HEK293 (cell line): Measurements from ENCODE around the gene STRN4.
A peak's percentile ranks its signal among the peaks of the same experiment; 100 is the strongest.

Experiments
- CTCF ChIA-PET: fragments of 350-600 bp; formaldehyde crosslinking; extraction: SDS; loops from one replicate; lab custom pipeline; 2021; ENCODE audit warnings: antibody characterized with exemption; lab: Yijun Ruan, JAX
- POLR2A ChIA-PET: fragments of 300-600 bp; formaldehyde crosslinking; extraction: SDS; loops from one replicate; lab custom pipeline; 2020; ENCODE audit warnings: antibody characterized with exemption, inconsistent platforms; lab: Yijun Ruan, JAX
- H3K27ac ChIP-seq: fragments of 200-500 bp; sonication (Bioruptor generic); 2 replicates; pipeline ENCODE4 v1.5.1; 2014; ENCODE audit warnings: low read depth, low read length, control low read depth, inconsistent platforms; ENCODE audit errors: extremely low read depth
- H3K36me3 ChIP-seq, 2 experiments: fragments of 200-500 bp in 1 of 2; sonication (Bioruptor generic) in 1 of 2; 1 replicate in 1 of 2; 2 replicates in 1 of 2; pipeline ENCODE4 v1.5.1; 2014 to 2017; ENCODE audit warnings: inconsistent platforms in 2 of 2, low read length in 2 of 2; ENCODE audit not compliant: control insufficient read depth in 2 of 2, insufficient read depth in 1 of 2
- H3K4me1 ChIP-seq: fragments of 200-500 bp; sonication (Bioruptor generic); 2 replicates; pipeline ENCODE4 v1.5.1; 2014; ENCODE audit warnings: mild to moderate bottlenecking, low read length, inconsistent platforms; ENCODE audit not compliant: control insufficient read depth, insufficient read depth
- H3K4me3 ChIP-seq: 2 replicates; pipeline ENCODE4 v1.5.1; 2011; ENCODE audit warnings: low read depth, mild to moderate bottlenecking, control low read depth, low read length, moderate library complexity
- H3K9me3 ChIP-seq: fragments of 200-500 bp; sonication (Bioruptor generic); 2 replicates; pipeline ENCODE4 v1.5.1; 2014; ENCODE audit warnings: low read depth, low read length, inconsistent platforms; ENCODE audit not compliant: control insufficient read depth, insufficient read depth
- GFI1B ChIP-seq: fragments of 450-650 bp; formaldehyde crosslinking; IDR thresholded peaks from 2 replicates; pipeline ENCODE4 v1.5.1; 2016; ENCODE audit warnings: missing biosample characterization, missing genetic modification characterization
- GLI4 ChIP-seq: fragments of 450-650 bp; formaldehyde crosslinking; IDR thresholded peaks from 2 replicates; pipeline ENCODE4 v1.5.1; 2016; ENCODE audit warnings: missing biosample characterization, missing genetic modification characterization
- KLF8 ChIP-seq: fragments of 450-650 bp; formaldehyde crosslinking; IDR thresholded peaks from 2 replicates; pipeline ENCODE4 v1.5.1; 2016; ENCODE audit warnings: missing biosample characterization, missing genetic modification characterization
- MEIS1 ChIP-seq: sonication (generic); formaldehyde crosslinking; IDR thresholded peaks from 2 replicates; pipeline ENCODE4 v1.8.1; 2022; ENCODE audit warnings: missing genetic modification reagents, mild to moderate bottlenecking, borderline replicate concordance
- PRDM1 ChIP-seq: fragments of 450-650 bp; formaldehyde crosslinking; IDR thresholded peaks from 2 replicates; pipeline ENCODE4; 2016; ENCODE audit warnings: missing biosample characterization, missing genetic modification characterization
- TRIM28 ChIP-seq: IDR thresholded peaks from 2 replicates; pipeline ENCODE4 v1.6.1; 2011; ENCODE audit warnings: low read length, control low read depth, borderline replicate concordance
- ZBTB1 ChIP-seq: fragments of 450-650 bp; formaldehyde crosslinking; IDR thresholded peaks from 2 replicates; pipeline ENCODE4 v1.5.1; 2016; ENCODE audit warnings: missing biosample characterization, missing genetic modification characterization
- ZBTB20 ChIP-seq: fragments of 450-650 bp; formaldehyde crosslinking; IDR thresholded peaks from 2 replicates; pipeline ENCODE4 v1.5.1; 2016; ENCODE audit warnings: missing biosample characterization, missing genetic modification characterization
- ZBTB21 ChIP-seq: fragments of 450-650 bp; formaldehyde crosslinking; IDR thresholded peaks from 2 replicates; pipeline ENCODE4 v1.5.1; 2017; ENCODE audit warnings: missing biosample characterization, missing genetic modification characterization
- ZEB2 ChIP-seq: fragments of 450-650 bp; formaldehyde crosslinking; IDR thresholded peaks from 2 replicates; pipeline ENCODE4 v1.5.1; 2016; ENCODE audit warnings: missing biosample characterization, missing genetic modification characterization
- ZFHX2 ChIP-seq: fragments of 450-650 bp; formaldehyde crosslinking; conservative IDR thresholded peaks from 2 replicates; pipeline ENCODE4 v1.5.1; 2016; ENCODE audit warnings: missing biosample characterization, missing genetic modification characterization
- ZNF157 ChIP-seq: fragments of 450-650 bp; formaldehyde crosslinking; IDR thresholded peaks from 2 replicates; pipeline ENCODE4 v1.5.1; 2016; ENCODE audit warnings: missing biosample characterization, missing genetic modification characterization
- ZNF16 ChIP-seq: fragments of 450-650 bp; formaldehyde crosslinking; IDR thresholded peaks from 2 replicates; pipeline ENCODE4 v1.5.1; 2016; ENCODE audit warnings: low read depth, missing biosample characterization, missing genetic modification characterization
- ZNF169 ChIP-seq: fragments of 450-650 bp; formaldehyde crosslinking; IDR thresholded peaks from 2 replicates; pipeline ENCODE4 v1.5.1; 2016; ENCODE audit warnings: missing biosample characterization, missing genetic modification characterization
- ZNF221 ChIP-seq: fragments of 450-650 bp; formaldehyde crosslinking; IDR thresholded peaks from 2 replicates; pipeline ENCODE4 v1.5.1; 2017; ENCODE audit warnings: missing biosample characterization, missing genetic modification characterization, borderline replicate concordance
- ZNF311 ChIP-seq: fragments of 450-650 bp; formaldehyde crosslinking; IDR thresholded peaks from 2 replicates; pipeline ENCODE4 v1.5.1; 2017; ENCODE audit warnings: missing biosample characterization, missing genetic modification characterization, borderline replicate concordance
- ZNF514 ChIP-seq: fragments of 450-650 bp; formaldehyde crosslinking; IDR thresholded peaks from 2 replicates; pipeline ENCODE4 v1.5.1; 2016; ENCODE audit warnings: missing biosample characterization, missing genetic modification characterization
- ZNF596 ChIP-seq: fragments of 450-650 bp; IDR thresholded peaks from 2 replicates; pipeline ENCODE4 v1.5.0; 2018; ENCODE audit warnings: missing biosample characterization, mild to moderate bottlenecking, missing genetic modification characterization, moderate library complexity
- ZNF623 ChIP-seq: fragments of 450-650 bp; formaldehyde crosslinking; IDR thresholded peaks from 2 replicates; pipeline ENCODE4 v1.5.1; 2016; ENCODE audit warnings: missing biosample characterization, missing genetic modification characterization
- ZNF654 ChIP-seq: fragments of 450-650 bp; formaldehyde crosslinking; IDR thresholded peaks from 2 replicates; pipeline ENCODE4 v1.5.1; 2016; ENCODE audit warnings: low read depth, missing biosample characterization, missing genetic modification characterization
- ZNF707 ChIP-seq: fragments of 450-650 bp; formaldehyde crosslinking; IDR thresholded peaks from 2 replicates; pipeline ENCODE4 v1.5.1; 2016; ENCODE audit warnings: missing biosample characterization, missing genetic modification characterization
- TF ChIP-seq, protein P1 (sequence below): fragments of 450-650 bp; formaldehyde crosslinking; IDR thresholded peaks from 2 replicates; pipeline ENCODE4 v1.5.0; 2017; ENCODE audit warnings: missing biosample characterization, missing genetic modification characterization, borderline replicate concordance
- TF ChIP-seq, protein P2 (sequence below): fragments of 450-650 bp; formaldehyde crosslinking; IDR thresholded peaks from 2 replicates; pipeline ENCODE4 v1.5.1; 2017; ENCODE audit warnings: missing biosample characterization, missing genetic modification characterization
- TF ChIP-seq, protein P3 (sequence below): fragments of 450-650 bp; formaldehyde crosslinking; IDR thresholded peaks from 2 replicates; pipeline ENCODE4 v1.5.1; 2016; ENCODE audit warnings: missing biosample characterization, missing genetic modification characterization
- TF ChIP-seq, protein P4 (sequence below): fragments of 450-650 bp; formaldehyde crosslinking; IDR thresholded peaks from 2 replicates; pipeline ENCODE4 v1.5.1; 2016; ENCODE audit warnings: missing biosample characterization, missing genetic modification characterization
- TF ChIP-seq, protein P5 (sequence below): fragments of 450-650 bp; formaldehyde crosslinking; IDR thresholded peaks from 2 replicates; pipeline ENCODE4 v1.5.1; 2016; ENCODE audit warnings: missing biosample characterization, missing genetic modification characterization

The STRN4 gene

DNA sequence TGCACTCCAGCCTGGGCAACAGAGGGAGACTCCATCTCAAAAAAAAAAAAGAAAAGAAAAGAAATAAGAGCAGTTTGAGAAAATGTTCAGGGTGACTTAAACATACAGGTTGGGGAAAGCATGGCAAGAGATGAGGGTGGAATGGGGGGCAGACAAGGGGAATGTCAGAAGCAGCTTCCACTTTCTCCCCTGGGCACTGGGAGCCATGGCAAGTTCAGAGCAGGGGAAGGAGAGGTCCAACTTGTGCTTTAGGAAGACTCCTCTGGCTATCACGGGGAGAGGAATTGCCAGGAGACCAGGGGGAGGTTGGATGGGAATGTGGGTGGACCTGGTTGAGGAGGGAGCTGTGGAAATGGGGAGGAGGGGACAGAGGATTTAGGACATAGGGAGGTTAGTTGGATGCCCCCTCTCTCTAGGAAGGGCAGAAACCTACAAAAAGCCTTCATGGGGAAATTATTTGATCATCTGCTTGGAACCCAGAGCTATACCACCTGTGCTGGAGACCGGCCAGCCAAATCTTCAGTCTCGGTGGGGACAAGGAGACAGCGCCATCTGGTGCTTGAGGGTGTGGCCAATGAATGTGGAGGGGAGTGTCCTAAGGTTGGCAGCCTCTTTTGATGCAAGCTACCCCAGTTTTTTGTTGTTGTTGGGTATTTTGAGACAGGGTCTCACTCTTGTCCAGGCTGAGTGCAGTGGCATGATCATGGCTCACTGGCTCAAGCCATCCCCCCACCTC, 7.3 kb upstream of the STRN4 start:
- peaks cover 38 to 53% of the 10 kb centered on the region in 2 experiments; a peak in 2 of 3 replicates for H3K36me3 ChIP-seq
- POLR2A ChIA-PET = interaction anchor here (0.6 to 2.6 kb wide), 9 partner anchors 12 to 153 kb away, joined by 3 to 9 read pairs (median 4); partner anchors contain the start of genes AP2S1, DACT3 and SLC1A5
- CTCF ChIA-PET = interaction anchor here (0.5 to 3.1 kb wide), 50 partner anchors 9 to 1500 kb away, joined by 3 to 42 read pairs (median 4); partner anchors contain the start of genes AP2S1 and DACT3
- H3K9me3 ChIP-seq = no peaks in the 10 kb centered on the region
- no peak overlapping the region for H3K27ac ChIP-seq
- no peaks in the 10 kb centered on the region for H3K4me1 ChIP-seq
- H3K4me3 ChIP-seq = no peak overlapping the region
- TF ChIP-seq ZNF157 (tag by site-specific recombination) = no peak
- TF ChIP-seq KLF8 (tag by site-specific recombination) = no peak
- TF ChIP-seq GFI1B (tag by site-specific recombination) = no peak
- no peak for TF ChIP-seq GLI4 (tag by site-specific recombination)
- TF ChIP-seq, protein P1, sequence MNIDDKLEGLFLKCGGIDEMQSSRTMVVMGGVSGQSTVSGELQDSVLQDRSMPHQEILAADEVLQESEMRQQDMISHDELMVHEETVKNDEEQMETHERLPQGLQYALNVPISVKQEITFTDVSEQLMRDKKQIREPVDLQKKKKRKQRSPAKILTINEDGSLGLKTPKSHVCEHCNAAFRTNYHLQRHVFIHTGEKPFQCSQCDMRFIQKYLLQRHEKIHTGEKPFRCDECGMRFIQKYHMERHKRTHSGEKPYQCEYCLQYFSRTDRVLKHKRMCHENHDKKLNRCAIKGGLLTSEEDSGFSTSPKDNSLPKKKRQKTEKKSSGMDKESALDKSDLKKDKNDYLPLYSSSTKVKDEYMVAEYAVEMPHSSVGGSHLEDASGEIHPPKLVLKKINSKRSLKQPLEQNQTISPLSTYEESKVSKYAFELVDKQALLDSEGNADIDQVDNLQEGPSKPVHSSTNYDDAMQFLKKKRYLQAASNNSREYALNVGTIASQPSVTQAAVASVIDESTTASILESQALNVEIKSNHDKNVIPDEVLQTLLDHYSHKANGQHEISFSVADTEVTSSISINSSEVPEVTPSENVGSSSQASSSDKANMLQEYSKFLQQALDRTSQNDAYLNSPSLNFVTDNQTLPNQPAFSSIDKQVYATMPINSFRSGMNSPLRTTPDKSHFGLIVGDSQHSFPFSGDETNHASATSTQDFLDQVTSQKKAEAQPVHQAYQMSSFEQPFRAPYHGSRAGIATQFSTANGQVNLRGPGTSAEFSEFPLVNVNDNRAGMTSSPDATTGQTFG = no peak
- TF ChIP-seq, protein P2, sequence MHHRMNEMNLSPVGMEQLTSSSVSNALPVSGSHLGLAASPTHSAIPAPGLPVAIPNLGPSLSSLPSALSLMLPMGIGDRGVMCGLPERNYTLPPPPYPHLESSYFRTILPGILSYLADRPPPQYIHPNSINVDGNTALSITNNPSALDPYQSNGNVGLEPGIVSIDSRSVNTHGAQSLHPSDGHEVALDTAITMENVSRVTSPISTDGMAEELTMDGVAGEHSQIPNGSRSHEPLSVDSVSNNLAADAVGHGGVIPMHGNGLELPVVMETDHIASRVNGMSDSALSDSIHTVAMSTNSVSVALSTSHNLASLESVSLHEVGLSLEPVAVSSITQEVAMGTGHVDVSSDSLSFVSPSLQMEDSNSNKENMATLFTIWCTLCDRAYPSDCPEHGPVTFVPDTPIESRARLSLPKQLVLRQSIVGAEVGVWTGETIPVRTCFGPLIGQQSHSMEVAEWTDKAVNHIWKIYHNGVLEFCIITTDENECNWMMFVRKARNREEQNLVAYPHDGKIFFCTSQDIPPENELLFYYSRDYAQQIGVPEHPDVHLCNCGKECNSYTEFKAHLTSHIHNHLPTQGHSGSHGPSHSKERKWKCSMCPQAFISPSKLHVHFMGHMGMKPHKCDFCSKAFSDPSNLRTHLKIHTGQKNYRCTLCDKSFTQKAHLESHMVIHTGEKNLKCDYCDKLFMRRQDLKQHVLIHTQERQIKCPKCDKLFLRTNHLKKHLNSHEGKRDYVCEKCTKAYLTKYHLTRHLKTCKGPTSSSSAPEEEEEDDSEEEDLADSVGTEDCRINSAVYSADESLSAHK (tag by site-specific recombination) = 0 out of 2 replicates have a peak, but pooled peaks have one; percentile 7
- TF ChIP-seq PRDM1 (tag by site-specific recombination) = no peak
- no peak for TF ChIP-seq ZBTB21 (tag by site-specific recombination)
- TF ChIP-seq ZNF311 (tag by site-specific recombination) = no peak
- TF ChIP-seq MEIS1 (CRISPR knock-in tag) = no peak
- TF ChIP-seq ZNF654 (tag by site-specific recombination) = peak; percentile 35
- TF ChIP-seq ZEB2 (tag by site-specific recombination) = peak; percentile 54; the same call in 1 of the 2 replicates
- TF ChIP-seq ZNF169 = no peak
- TF ChIP-seq ZNF707 = no peak
- no peak for TF ChIP-seq ZNF221 (tag by site-specific recombination)
- no peak for TF ChIP-seq ZNF623
- no peak for TF ChIP-seq ZBTB1 (tag by site-specific recombination)
- no peak for TF ChIP-seq ZNF596 (tag by site-specific recombination)
- TF ChIP-seq TRIM28 = no peak
- peak; percentile 69; the same call in 1 of the 2 replicates for TF ChIP-seq ZNF16 (tag by site-specific recombination)
- TF ChIP-seq, protein P3, sequence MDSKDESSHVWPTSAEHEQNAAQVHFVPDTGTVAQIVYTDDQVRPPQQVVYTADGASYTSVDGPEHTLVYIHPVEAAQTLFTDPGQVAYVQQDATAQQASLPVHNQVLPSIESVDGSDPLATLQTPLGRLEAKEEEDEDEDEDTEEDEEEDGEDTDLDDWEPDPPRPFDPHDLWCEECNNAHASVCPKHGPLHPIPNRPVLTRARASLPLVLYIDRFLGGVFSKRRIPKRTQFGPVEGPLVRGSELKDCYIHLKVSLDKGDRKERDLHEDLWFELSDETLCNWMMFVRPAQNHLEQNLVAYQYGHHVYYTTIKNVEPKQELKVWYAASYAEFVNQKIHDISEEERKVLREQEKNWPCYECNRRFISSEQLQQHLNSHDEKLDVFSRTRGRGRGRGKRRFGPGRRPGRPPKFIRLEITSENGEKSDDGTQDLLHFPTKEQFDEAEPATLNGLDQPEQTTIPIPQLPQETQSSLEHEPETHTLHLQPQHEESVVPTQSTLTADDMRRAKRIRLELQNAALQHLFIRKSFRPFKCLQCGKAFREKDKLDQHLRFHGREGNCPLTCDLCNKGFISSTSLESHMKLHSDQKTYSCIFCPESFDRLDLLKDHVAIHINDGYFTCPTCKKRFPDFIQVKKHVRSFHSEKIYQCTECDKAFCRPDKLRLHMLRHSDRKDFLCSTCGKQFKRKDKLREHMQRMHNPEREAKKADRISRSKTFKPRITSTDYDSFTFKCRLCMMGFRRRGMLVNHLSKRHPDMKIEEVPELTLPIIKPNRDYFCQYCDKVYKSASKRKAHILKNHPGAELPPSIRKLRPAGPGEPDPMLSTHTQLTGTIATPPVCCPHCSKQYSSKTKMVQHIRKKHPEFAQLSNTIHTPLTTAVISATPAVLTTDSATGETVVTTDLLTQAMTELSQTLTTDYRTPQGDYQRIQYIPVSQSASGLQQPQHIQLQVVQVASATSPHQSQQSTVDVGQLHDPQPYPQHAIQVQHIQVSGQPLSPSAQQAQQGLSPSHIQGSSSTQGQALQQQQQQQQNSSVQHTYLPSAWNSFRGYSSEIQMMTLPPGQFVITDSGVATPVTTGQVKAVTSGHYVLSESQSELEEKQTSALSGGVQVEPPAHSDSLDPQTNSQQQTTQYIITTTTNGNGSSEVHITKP (tag by site-specific recombination) = peak; percentile 69; the same call in 1 of the 2 replicates
- TF ChIP-seq, protein P4, sequence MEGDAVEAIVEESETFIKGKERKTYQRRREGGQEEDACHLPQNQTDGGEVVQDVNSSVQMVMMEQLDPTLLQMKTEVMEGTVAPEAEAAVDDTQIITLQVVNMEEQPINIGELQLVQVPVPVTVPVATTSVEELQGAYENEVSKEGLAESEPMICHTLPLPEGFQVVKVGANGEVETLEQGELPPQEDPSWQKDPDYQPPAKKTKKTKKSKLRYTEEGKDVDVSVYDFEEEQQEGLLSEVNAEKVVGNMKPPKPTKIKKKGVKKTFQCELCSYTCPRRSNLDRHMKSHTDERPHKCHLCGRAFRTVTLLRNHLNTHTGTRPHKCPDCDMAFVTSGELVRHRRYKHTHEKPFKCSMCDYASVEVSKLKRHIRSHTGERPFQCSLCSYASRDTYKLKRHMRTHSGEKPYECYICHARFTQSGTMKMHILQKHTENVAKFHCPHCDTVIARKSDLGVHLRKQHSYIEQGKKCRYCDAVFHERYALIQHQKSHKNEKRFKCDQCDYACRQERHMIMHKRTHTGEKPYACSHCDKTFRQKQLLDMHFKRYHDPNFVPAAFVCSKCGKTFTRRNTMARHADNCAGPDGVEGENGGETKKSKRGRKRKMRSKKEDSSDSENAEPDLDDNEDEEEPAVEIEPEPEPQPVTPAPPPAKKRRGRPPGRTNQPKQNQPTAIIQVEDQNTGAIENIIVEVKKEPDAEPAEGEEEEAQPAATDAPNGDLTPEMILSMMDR (tag by site-specific recombination) = peak; percentile 57
- TF ChIP-seq ZBTB20 (tag by site-specific recombination) = no peak; the same call in 1 of the 2 replicates
- TF ChIP-seq ZNF514 (tag by site-specific recombination) = no peak
- TF ChIP-seq ZFHX2 (tag by site-specific recombination) = peak; percentile 42; the same call in 1 of the 2 replicates
- TF ChIP-seq, protein P5, sequence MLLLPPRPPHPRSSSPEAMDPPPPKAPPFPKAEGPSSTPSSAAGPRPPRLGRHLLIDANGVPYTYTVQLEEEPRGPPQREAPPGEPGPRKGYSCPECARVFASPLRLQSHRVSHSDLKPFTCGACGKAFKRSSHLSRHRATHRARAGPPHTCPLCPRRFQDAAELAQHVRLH (tag by site-specific recombination) = no peak
